DMS153 treated with DMSO at 0.1 percent for 48 hours (cell line): ENCODE data around the gene STBD1.
"Not testable (repeated sequence)": the region's sequence is repeated elsewhere in the genome, so short reads cannot be mapped to it uniquely, and the experiment has no call there.

Source experiments
- DNase-seq: peaks from one replicate; lab custom pipeline; 2025; ENCODE audit not compliant: unreplicated experiment; lab: John Stamatoyannopoulos, UW

STBD1 gene

DNA sequence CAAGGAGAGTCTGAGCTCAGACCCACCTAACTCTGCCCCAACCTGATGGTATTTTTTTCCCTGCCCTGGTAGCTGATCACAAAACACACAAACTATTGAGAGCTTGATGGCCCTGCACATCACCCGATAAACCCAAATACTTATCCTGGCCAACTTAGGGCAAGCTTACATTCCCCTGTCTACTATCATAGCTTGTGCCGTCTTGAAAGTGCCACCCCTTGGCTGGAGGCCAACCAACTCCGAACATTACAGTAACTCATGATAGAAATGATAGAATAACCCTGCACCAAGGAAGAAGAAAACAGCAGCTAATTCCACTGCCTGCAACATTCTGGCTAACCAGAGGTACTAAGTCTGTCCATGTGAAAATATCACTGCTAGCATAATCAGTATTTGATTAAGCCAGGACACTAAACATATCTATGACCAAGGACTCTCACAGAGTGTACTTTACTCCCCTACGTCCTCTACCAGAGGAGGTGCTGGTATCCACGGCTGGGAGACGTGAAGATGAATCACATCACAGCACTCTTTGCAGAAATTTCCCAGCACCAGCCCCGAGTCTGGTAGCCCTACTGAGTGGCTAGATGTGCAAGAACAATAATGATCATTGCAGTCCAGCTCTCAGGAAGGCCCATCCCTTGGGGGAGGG is 8.9 kb downstream of the STBD1 start:
- DNase-seq = no peak

DNA sequence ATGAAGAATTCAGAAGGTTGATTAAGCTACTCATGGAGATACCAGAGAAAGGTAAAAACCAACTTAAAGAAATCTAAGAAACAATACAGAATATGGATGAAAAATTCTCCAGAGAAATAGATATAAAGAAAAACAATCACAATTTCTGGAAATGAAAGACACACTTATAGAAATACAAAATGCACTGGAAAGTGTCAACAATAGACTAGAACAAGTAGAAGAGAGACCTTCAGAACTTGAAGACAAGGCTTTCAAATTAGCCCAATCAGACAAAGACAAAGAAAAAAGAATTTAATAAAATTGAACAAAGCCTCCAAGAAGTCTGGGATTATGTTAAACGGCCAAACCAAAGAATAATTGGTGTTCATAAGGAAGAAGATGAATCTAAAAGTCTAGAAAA is 9.6 kb downstream of the STBD1 start:
- DNase-seq = no peak

DNA sequence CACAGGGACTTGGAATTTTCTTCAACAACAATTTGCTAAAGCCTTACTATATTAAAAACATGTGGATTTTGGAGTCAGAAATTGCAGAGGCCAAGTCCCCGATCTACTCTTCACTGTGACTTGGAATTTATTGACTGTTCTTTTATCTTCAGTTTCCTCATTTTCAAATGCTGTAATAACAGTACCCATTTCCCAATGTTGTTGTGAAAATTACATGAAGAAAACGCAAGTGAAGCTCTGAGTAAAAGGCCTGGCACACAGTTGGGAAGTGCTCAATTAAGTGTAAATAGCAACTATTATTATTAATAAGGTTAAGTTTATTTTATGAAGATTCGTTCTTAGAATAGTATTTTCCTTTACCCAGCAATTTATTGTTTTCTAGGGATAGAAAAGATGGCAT is 15.7 kb downstream of the STBD1 start:
- DNase-seq = no peak

DNA sequence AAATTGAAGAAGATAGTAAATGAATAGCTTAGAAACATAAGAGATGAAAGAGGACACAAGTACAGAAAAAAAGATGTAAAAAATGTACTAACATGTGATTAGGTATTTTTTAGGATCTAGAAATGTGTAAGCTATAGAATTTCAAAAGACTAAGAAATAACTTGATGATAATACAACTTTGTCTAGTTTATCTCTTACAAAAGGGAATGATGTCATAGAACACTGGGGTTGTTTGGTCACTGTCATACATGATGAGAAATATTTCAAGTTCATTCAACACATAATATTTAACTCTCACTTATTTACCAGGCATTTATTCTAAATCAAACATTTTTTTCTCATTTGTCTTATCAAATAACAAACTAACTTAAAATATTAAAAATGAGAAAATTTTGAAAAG is 18.5 kb downstream of the STBD1 start:
- DNase-seq = no peak

DNA sequence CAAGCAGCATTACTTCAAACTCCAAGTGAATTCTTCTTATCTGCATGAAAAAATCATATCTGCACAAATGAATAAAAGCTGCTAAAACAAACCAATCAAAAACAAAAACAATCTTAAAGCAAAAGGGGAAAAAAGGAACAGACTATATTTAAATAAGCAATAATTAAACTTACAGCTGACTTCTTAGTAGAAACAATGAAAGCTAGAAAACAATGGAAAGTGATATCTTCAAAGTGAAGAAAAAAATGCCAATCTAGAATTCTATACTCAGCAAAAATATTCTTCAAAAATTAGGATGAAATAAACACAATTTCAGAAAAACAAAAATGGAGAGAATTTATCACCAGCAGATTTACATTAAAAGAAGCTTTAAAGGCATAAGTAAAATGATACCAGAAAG is 20.0 kb downstream of the STBD1 start:
- DNase-seq = no peak

DNA sequence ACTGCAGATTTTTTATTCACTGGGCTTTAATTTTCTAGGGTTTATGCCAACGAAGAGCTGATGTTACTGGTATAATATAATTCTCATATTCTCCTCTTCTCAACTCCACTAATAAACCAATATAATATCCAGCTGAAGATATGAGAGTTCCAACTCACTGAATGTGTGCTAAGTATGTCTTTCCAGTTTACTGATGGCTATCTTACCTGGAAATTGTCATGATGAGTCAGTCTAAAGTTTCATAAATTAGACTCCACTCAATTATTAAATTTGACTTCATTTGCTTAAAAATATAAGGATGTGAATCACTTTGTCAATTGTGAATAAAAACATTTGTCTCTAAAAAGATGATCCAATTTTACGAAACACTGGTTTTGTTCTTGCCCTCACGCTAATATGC is 28.4 kb downstream of the STBD1 start:
- no peak for DNase-seq

DNA sequence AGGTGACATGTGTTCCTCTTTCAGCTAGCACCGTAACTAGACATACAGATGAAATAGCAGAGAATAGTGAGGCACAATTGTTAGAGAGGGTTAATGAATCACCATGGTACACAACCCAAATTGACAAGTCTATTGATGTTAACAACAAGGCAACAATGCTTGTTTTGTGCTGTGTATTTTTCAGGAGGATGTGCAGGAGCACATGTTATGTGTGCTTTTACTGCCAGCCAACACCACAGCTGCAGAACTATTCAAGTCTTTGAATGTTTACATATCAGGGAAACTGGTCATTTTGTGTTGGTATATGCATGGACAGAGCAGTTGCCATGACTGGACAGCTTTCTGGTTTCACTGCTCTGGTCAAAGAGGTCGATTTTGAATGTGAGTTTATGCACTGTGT is 32.8 kb downstream of the STBD1 start:
- no peak for DNase-seq

DNA sequence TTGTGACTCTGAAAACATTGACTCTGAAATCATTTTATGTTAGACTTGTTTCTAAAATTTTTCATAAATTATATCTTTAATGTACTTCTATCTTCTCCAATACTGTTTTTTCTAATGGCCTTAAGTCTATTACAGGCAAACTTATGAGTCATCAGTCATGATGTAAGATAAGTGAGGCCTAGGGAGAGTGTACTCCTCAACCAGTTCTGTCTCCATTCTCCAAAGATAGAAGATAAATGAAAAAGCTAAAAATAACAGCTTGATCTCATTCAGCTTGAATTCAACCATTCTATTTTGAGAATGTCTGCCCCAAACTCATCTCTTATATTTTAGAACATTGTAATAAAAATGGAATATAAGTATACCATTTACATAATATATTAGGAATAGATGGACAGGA is 34.5 kb downstream of the STBD1 start:
- no peak for DNase-seq

DNA sequence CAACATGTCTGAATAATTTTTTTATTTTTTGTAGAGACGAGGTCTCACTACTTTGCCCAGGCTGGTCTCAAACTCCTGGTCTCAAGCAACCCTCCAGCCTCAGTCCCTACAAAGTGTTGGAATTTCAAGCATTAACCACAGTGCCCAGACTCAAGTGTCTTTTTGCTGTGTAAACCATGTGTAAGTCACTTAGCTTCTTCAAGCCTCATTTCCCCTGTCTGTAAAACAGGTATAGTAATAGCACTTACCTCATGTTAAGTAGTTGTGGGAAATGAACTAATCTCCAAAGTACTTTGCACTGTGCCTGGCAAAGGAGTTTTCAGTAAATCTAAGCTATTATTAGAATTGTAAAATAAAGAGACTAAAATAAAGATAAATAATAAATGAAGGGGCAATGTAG is 35.7 kb downstream of the STBD1 start:
- no peak for DNase-seq

DNA sequence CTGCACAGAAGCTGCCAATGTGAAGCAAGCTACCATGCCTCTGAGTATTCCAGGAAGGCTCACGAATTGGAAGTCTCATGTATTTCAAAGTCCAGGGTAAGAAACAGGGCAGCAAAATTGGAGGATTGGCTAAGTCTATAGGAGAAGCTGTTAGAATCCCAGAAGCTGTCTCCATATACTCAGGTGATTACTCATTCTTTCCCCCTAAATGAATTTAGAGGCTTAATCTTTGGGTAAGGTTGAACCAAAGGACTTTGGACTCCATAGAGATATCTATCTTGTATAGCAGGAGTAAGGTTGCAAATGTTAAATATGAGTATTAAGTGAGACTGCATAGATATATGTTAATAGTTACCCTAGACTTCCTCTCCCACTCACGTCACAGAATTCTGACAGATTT is 36.3 kb downstream of the STBD1 start:
- no peak for DNase-seq

DNA sequence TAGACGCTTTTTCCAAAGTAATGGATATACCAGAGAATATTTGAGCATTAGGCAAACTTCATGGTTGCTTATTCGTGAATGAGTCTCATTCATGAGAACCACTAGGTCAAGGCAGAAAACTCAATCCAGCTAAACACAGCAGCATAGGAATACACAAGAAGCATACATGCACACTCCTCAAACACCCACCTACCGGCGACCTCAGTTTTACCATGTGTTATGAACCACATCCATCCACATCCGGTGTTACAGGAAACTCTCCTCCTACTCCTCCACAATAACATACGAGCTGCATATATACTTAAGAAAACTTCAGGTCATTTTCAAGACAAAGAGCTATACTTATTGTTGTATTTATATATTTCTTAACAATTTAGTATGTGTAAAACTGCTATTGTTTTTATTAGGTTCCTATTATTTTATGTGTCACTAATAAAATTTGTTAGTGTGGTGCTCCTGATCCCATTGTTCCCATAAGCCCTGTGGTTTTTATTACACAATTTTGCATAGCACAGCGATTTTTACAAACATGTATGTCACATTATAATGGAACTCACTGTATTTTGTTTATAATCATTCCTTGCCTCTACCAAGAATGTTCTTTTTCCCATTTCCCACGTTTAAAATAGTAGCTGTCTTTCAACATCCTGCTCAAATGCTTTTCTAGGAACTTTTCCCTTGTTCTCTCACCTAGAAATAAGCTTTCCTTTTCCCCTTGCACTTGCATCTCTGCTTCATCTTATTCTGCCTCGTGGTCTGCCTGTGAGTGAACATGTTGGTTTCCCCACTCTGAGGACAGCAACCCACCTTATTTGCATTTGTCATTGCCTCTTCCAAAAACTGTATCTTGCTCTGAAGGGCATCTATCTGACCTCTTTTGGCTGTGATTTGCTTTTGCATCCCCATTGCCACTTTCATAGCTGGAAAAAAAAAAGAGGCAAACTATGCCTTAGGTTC is 48.3 kb downstream of the STBD1 start:
- DNase-seq = no peak

DNA sequence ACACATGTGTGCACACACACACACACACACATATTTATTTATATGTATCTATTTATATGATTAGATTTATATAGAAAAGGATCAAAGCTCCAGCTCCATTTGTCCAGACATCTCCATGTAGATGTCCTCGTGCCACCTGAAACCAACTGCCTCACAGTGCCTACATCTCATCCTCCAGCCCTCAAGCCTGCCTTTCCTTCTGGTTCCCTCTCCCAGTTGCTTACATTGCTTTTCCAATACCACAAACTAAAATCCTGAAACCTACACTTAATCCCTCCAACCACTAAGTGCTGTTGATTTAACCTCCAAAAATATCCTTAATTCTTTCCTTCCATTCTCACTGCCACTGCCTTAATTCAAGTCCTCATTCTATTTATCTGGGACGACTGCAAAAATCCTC is 51.4 kb downstream of the STBD1 start:
- DNase-seq = no peak

DNA sequence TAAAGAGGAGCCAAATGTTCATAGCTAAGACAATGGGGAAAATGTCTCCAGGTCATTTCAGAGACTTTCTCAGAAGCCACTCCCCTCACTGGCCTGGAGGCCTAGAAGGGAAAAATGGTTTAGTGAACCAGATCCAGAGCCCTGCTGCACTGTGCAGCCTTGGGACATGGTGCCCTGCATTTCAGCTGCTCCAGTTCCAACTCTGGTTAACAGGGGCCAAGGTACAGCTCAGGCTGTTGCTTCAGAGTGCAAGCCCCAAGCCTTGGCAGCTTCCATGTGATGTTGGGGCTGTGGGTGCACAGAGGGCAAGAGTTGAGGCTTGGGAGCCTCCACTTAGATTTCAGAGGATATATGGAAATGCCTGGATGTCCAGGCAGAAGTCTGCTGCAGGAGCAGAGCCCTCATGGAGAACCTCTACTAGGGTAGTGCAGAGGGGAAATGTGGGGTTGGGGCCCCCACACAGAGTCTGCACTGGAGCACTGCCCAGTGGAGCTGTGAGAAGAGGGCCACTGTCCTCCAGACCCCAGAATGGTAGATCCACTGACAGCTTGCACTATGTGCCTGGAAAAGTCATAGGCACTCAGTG is 53.4 kb downstream of the STBD1 start:
- not testable (repeated sequence) for DNase-seq
